ENCODE measurements around the gene KNG1.

DNA sequence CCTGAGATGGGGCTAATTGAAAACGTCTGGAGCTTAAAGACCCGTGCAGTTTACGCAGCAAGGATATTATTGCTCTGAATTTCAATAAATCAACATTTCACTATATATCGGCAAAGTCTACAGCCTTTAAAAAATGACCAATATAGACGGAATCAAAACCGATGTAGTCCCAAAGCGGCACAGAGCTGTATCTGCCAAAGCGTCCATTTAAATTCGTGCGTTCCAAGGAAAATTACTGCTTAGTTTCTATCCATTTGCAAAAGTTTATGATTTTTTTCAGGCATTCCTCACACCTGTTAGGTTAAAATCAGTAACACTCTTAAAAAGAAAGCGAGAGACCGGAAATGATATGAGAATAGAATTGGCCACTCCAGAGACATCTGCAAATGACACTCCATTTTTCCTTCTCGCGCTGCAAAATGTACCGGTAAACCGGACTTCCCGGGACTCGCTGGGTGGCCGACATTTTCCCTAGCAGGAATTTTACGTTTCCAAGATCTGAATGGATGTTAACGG lies 65.4 kb downstream of the KNG1 start:
- TF ChIP-seq POLR2A (IDR thresholded peaks at IDR 0.05; ENCODE audit: low read depth, low read length) (no peak), POLR2AphosphoS5 (IDR thresholded peaks at IDR 0.05; ENCODE audit: low read depth, low read length) (no peak), PAX5 (IDR thresholded peaks at IDR 0.05; ENCODE audit: insufficient read depth, low read length, severe bottlenecking) (no peak), TAF1 (IDR thresholded peaks at IDR 0.05; ENCODE audit: low read depth, low read length) (no peak), POU2F2 (IDR thresholded peaks at IDR 0.05; ENCODE audit: low read depth, low read length) (no peak), SPI1 (IDR thresholded peaks at IDR 0.05; ENCODE audit: low read depth, low read length) (no peak)
